HepG2 (cell line): Measurements from ENCODE around the gene RNF135. TPM values are rescaled to one million over a fixed set of nuclear protein-coding genes. Genes with fewer than 3 reads are reported as not detected.

Source experiments
- ARNTL ChIP-seq: sonication (generic); formaldehyde crosslinking; IDR thresholded peaks from 2 replicates; pipeline ENCODE4 v1.4.0; 2020; ENCODE audit warnings: mild to moderate bottlenecking, missing genetic modification reagents
- CEBPB ChIP-seq: IDR thresholded peaks from 2 replicates; pipeline ENCODE4 v1.6.1; 2011; ENCODE audit warnings: low read depth, low read length, improper control_type of control experiment, borderline replicate concordance
- CEBPG ChIP-seq: IDR thresholded peaks from 2 replicates; pipeline ENCODE4 v1.6.1; 2016
- DNMT1 ChIP-seq: sonication (generic); formaldehyde crosslinking; IDR thresholded peaks from 2 replicates; pipeline ENCODE4 v1.5.1; 2020; ENCODE audit warnings: mild to moderate bottlenecking, missing genetic modification reagents
- DPF2 ChIP-seq: sonication (generic); formaldehyde crosslinking; IDR thresholded peaks from 2 replicates; pipeline ENCODE4 v1.4.0; 2020; ENCODE audit warnings: mild to moderate bottlenecking, low read depth, missing genetic modification reagents, borderline replicate concordance
- EED ChIP-seq: sonication (generic); formaldehyde crosslinking; IDR thresholded peaks from 2 replicates; pipeline ENCODE4 v1.5.0; 2020; ENCODE audit warnings: mild to moderate bottlenecking, missing genetic modification reagents
- PRMT3 ChIP-seq: sonication (generic); formaldehyde crosslinking; IDR thresholded peaks from 2 replicates; pipeline ENCODE4 v1.8.1; 2022; ENCODE audit warnings: low read depth, mild to moderate bottlenecking, moderate library complexity, missing genetic modification reagents, borderline replicate concordance
- PTBP1 ChIP-seq: fragments of 200-400 bp; formaldehyde crosslinking; IDR thresholded peaks from 2 replicates; pipeline ENCODE4 v1.6.1; 2018; ENCODE audit warnings: low read length, low read depth; ENCODE audit not compliant: poor library complexity, severe bottlenecking
- THAP11 ChIP-seq: IDR thresholded peaks from 2 replicates; pipeline ENCODE4 v1.6.1; 2016; ENCODE audit warnings: missing biosample characterization, missing genetic modification reagents
- ZNF550 ChIP-seq: sonication (generic); formaldehyde crosslinking; IDR thresholded peaks from 2 replicates; pipeline ENCODE4 v1.4.0; 2020; ENCODE audit warnings: mild to moderate bottlenecking, missing genetic modification reagents, borderline replicate concordance
- ZNF577 ChIP-seq: sonication (generic); formaldehyde crosslinking; IDR thresholded peaks from 2 replicates; pipeline ENCODE4 v1.4.0; 2020; ENCODE audit warnings: mild to moderate bottlenecking, low read depth, missing genetic modification reagents, borderline replicate concordance
- ZNF629 ChIP-seq: sonication (generic); formaldehyde crosslinking; conservative IDR thresholded peaks from 2 replicates; pipeline ENCODE4 v1.5.0; 2020; ENCODE audit warnings: missing genetic modification reagents
- ZNF746 ChIP-seq: sonication (generic); formaldehyde crosslinking; IDR thresholded peaks from 2 replicates; pipeline ENCODE4 v1.8.0; 2022; ENCODE audit warnings: mild to moderate bottlenecking, missing genetic modification reagents
- polyA plus RNA-seq, 8 experiments: library from polyadenylated mRNA; depleted of rRNA in 3 of 8; stranded (reverse) in 7 of 8; unstranded in 1 of 8; fragments of >200 nt; fragmentation: Illumina TruSeq in 4 of 8; extraction: Trizol in 4 of 8; gene quantifications; 2 replicates each; pipeline versions ENCODE4 v1.2.1 to v1.2.3, GENCODE V29; 2011 to 2016; ENCODE audit warnings: low read depth in 4 of 8, missing spikeins in 1 of 8, mixed read lengths in 1 of 8; ENCODE audit not compliant: insufficient read depth in 1 of 8
- total RNA-seq, 5 experiments: library from RNA; depleted of rRNA; stranded (reverse); fragments of >200 nt; fragmentation: Illumina TruSeq; extraction: Trizol; gene quantifications; 2 replicates each; pipeline ENCODE4 v1.2.3, GENCODE V29; 2016; ENCODE audit warnings: low read depth in 1 of 5
- TF ChIP-seq, protein P1 (sequence below): sonication (generic); formaldehyde crosslinking; IDR thresholded peaks from 2 replicates; pipeline ENCODE4 v1.5.0; 2020; ENCODE audit warnings: mild to moderate bottlenecking, missing genetic modification reagents, borderline replicate concordance
- TF ChIP-seq, protein P2 (sequence below): sonication (generic); formaldehyde crosslinking; IDR thresholded peaks from 2 replicates; pipeline ENCODE4 v1.4.0; 2020; ENCODE audit warnings: missing genetic modification reagents, borderline replicate concordance
- TF ChIP-seq, protein P3 (sequence below): IDR thresholded peaks from 2 replicates; pipeline ENCODE4 v1.6.1; 2016
- TF ChIP-seq, protein P4 (sequence below): sonication (generic); formaldehyde crosslinking; IDR thresholded peaks from 2 replicates; pipeline ENCODE4 v1.4.0; 2020; ENCODE audit warnings: low read depth, mild to moderate bottlenecking, missing genetic modification reagents

The RNF135 gene
- total and polyA plus RNA-seq, 2 of the 13 experiments (the other 11 are each of a cell fraction or from before 2014, with no cell fraction given): not detected

DNA sequence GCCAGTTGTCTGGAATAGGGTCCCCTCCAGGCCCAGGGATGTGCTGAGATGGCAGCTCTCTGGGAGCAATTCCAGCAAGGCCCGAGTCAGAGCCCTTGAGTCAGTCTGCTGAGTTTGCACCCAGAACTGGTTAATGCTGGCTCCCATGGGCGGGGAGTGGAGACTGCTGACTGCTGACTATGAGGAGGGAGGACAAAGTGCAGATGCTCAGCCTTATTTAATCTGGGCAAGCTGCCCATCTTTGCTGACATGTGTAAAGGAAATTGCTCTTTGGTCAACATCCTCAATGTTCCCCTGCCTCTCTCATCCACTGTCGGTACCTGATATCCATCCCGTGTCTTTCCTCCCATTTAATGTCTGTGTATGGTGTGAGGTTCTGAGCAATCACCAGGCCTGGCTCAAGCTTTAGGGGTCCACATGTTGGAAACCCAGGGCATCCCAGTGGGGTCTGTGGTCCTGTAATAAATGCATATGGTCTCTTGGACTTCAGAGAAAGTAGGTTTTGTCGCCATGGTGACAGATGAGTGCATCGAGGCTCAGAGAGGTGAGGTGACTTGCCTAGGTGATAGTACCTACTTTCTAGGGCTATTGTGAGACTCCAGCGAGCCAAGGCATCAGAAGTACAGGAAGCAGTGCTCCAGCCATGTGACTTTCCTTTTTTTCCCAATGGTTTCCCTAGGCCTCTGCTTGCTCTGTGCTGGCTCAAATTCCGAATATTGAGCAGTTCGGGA lies 20.0 kb upstream of the RNF135 start (continued):
- TF ChIP-seq, protein P1, sequence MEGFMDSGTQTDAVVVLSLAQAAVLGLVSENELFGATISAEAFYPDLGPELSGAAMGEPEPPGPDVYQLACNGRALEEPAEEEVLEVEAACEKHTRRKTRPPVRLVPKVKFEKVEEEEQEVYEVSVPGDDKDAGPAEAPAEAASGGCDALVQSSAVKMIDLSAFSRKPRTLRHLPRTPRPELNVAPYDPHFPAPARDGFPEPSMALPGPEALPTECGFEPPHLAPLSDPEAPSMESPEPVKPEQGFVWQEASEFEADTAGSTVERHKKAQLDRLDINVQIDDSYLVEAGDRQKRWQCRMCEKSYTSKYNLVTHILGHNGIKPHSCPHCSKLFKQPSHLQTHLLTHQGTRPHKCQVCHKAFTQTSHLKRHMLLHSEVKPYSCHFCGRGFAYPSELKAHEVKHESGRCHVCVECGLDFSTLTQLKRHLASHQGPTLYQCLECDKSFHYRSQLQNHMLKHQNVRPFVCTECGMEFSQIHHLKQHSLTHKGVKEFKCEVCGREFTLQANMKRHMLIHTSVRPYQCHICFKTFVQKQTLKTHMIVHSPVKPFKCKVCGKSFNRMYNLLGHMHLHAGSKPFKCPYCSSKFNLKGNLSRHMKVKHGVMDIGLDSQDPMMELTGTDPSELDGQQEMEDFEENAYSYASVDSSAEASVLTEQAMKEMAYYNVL (CRISPR knock-in tag): no peak
- TF ChIP-seq CEBPB (no peak), ARNTL (CRISPR knock-in tag) (no peak), ZNF629 (CRISPR knock-in tag) (no peak; the same call in 1 of the 2 replicates), ZNF746 (no peak), ZNF550 (CRISPR knock-in tag) (no peak), PRMT3 (no peak), PTBP1 (no peak), DNMT1 (CRISPR knock-in tag) (no peak), DPF2 (CRISPR knock-in tag) (no peak), THAP11 (CRISPR knock-in tag) (no peak), ZNF577 (CRISPR knock-in tag) (no peak), EED (CRISPR knock-in tag) (no peak), CEBPG (CRISPR knock-in tag) (peak; percentile 42)
- TF ChIP-seq, protein P2, sequence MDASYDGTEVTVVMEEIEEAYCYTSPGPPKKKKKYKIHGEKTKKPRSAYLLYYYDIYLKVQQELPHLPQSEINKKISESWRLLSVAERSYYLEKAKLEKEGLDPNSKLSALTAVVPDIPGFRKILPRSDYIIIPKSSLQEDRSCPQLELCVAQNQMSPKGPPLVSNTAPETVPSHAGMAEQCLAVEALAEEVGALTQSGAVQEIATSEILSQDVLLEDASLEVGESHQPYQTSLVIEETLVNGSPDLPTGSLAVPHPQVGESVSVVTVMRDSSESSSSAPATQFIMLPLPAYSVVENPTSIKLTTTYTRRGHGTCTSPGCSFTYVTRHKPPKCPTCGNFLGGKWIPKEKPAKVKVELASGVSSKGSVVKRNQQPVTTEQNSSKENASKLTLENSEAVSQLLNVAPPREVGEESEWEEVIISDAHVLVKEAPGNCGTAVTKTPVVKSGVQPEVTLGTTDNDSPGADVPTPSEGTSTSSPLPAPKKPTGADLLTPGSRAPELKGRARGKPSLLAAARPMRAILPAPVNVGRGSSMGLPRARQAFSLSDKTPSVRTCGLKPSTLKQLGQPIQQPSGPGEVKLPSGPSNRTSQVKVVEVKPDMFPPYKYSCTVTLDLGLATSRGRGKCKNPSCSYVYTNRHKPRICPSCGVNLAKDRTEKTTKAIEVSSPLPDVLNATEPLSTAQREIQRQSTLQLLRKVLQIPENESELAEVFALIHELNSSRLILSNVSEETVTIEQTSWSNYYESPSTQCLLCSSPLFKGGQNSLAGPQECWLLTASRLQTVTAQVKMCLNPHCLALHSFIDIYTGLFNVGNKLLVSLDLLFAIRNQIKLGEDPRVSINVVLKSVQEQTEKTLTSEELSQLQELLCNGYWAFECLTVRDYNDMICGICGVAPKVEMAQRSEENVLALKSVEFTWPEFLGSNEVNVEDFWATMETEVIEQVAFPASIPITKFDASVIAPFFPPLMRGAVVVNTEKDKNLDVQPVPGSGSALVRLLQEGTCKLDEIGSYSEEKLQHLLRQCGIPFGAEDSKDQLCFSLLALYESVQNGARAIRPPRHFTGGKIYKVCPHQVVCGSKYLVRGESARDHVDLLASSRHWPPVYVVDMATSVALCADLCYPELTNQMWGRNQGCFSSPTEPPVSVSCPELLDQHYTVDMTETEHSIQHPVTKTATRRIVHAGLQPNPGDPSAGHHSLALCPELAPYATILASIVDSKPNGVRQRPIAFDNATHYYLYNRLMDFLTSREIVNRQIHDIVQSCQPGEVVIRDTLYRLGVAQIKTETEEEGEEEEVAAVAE (CRISPR knock-in tag): no peak
- TF ChIP-seq, protein P3, sequence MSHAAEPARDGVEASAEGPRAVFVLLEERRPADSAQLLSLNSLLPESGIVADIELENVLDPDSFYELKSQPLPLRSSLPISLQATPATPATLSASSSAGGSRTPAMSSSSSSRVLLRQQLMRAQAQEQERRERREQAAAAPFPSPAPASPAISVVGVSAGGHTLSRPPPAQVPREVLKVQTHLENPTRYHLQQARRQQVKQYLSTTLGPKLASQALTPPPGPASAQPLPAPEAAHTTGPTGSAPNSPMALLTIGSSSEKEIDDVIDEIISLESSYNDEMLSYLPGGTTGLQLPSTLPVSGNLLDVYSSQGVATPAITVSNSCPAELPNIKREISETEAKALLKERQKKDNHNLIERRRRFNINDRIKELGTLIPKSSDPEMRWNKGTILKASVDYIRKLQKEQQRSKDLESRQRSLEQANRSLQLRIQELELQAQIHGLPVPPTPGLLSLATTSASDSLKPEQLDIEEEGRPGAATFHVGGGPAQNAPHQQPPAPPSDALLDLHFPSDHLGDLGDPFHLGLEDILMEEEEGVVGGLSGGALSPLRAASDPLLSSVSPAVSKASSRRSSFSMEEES (CRISPR knock-in tag): 0 out of 2 replicates have a peak, but pooled peaks have one; percentile 17
- TF ChIP-seq, protein P4, sequence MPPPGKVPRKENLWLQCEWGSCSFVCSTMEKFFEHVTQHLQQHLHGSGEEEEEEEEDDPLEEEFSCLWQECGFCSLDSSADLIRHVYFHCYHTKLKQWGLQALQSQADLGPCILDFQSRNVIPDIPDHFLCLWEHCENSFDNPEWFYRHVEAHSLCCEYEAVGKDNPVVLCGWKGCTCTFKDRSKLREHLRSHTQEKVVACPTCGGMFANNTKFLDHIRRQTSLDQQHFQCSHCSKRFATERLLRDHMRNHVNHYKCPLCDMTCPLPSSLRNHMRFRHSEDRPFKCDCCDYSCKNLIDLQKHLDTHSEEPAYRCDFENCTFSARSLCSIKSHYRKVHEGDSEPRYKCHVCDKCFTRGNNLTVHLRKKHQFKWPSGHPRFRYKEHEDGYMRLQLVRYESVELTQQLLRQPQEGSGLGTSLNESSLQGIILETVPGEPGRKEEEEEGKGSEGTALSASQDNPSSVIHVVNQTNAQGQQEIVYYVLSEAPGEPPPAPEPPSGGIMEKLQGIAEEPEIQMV (CRISPR knock-in tag): no peak
